ENCODE measurements around the gene FLYWCH1.
"Not testable (repeated sequence)": the region's sequence is repeated elsewhere in the genome, so short reads cannot be mapped to it uniquely, and the experiment has no call there.

FLYWCH1 gene

GRCh38 chr16:2925951-2926649 lies 14.4 kb downstream of the FLYWCH1 start:
- no peak for DNase-seq (ENCODE audit: low spot score)

GRCh38 chr16:2926650-2926999 lies 14.9 kb downstream of the FLYWCH1 start:
- DNase-seq (ENCODE audit: low spot score) = no peak

- no peak for DNase-seq (ENCODE audit: low spot score)
These were observed 15.4 kb downstream of the FLYWCH1 start for GRCh38 chr16:2927010-2927646.

- not testable (repeated sequence) for DNase-seq (ENCODE audit: low spot score)
These were observed 16.4 kb downstream of the FLYWCH1 start for GRCh38 chr16:2928151-2928550.

GRCh38 chr16:2928796-2929195 lies 17.1 kb downstream of the FLYWCH1 start:
- no peak for DNase-seq (ENCODE audit: low spot score)

- no peak for DNase-seq (ENCODE audit: low spot score)
These were observed 18.0 kb downstream of the FLYWCH1 start for GRCh38 chr16:2929693-2930092.

GRCh38 chr16:2930236-2930635 lies 18.5 kb downstream of the FLYWCH1 start:
- no peak for DNase-seq (ENCODE audit: low spot score)

- DNase-seq (ENCODE audit: low spot score) = not testable (repeated sequence)
These were observed 19.6 kb downstream of the FLYWCH1 start for GRCh38 chr16:2931231-2931914.

- no peak for DNase-seq (ENCODE audit: low spot score)
These were observed 21.4 kb downstream of the FLYWCH1 start for GRCh38 chr16:2933136-2933535.

GRCh38 chr16:2933701-2934100 lies 22.0 kb downstream of the FLYWCH1 start:
- no peak for DNase-seq (ENCODE audit: low spot score)

GRCh38 chr16:2934450-2934849 lies 22.7 kb downstream of the FLYWCH1 start:
- no peak for DNase-seq (ENCODE audit: low spot score)

- DNase-seq (ENCODE audit: low spot score) = no peak
These were observed 24.8 kb downstream of the FLYWCH1 start for GRCh38 chr16:2936436-2937011.

- DNase-seq (ENCODE audit: low spot score) = no peak
These were observed 25.4 kb downstream of the FLYWCH1 start for GRCh38 chr16:2937170-2937569.

- DNase-seq (ENCODE audit: low spot score) = no peak
These were observed 26.5 kb downstream of the FLYWCH1 start for GRCh38 chr16:2938206-2938605.

- DNase-seq (ENCODE audit: low spot score) = no peak
These were observed 28.2 kb downstream of the FLYWCH1 start for GRCh38 chr16:2939968-2940367.

- DNase-seq (ENCODE audit: low spot score) = no peak
These were observed 30.3 kb downstream of the FLYWCH1 start for GRCh38 chr16:2942045-2942444.

GRCh38 chr16:2943716-2944115 lies 32.0 kb downstream of the FLYWCH1 start:
- not testable (repeated sequence) for DNase-seq (ENCODE audit: low spot score)

- DNase-seq (ENCODE audit: low spot score) = no peak
These were observed 34.9 kb downstream of the FLYWCH1 start for GRCh38 chr16:2946649-2947048.

GRCh38 chr16:2948807-2949704 lies 37.3 kb downstream of the FLYWCH1 start:
- DNase-seq (ENCODE audit: low spot score) = no peak

GRCh38 chr16:2949705-2950352 lies 38.1 kb downstream of the FLYWCH1 start:
- peak; percentile 60 for DNase-seq (ENCODE audit: low spot score)

GRCh38 chr16:2950353-2950724 lies 38.6 kb downstream of the FLYWCH1 start:
- DNase-seq (ENCODE audit: low spot score) = no peak
